Neural cell (in vitro differentiated cells): Measurements from ENCODE around the gene ARL3. TPM values are rescaled to one million over a fixed set of nuclear protein-coding genes. Genes with fewer than 3 reads are reported as not detected.

ENCODE experiments used
- H2AFZ ChIP-seq: fragments of 200-600, 300-800 bp; sonication (generic), shearing (Covaris generic); 2 replicates; pipeline ENCODE4 v1.6.0; 2014; ENCODE audit warnings: low read depth, mild to moderate bottlenecking, antibody characterized with exemption, low read length, moderate library complexity
- H3F3A ChIP-seq: fragments of 200-600 bp; shearing (Covaris generic); 2 replicates; pipeline ENCODE4 v1.6.1; 2016; ENCODE audit warnings: mild to moderate bottlenecking, moderate library complexity, mixed read lengths, antibody characterized with exemption, low read length; ENCODE audit not compliant: insufficient read depth, poor library complexity, severe bottlenecking
- H3K27ac ChIP-seq: fragments of 200-600, 300-800 bp; sonication (generic), shearing (Covaris generic); 2 replicates; pipeline ENCODE4 v1.5.1; 2014; ENCODE audit warnings: mild to moderate bottlenecking, low read length, moderate library complexity
- H3K27me3 ChIP-seq: fragments of 300-800, 200-600 bp; sonication (generic), shearing (Covaris generic); 2 replicates; pipeline ENCODE4 v1.6.0; 2014; ENCODE audit warnings: mild to moderate bottlenecking, low read depth, low read length, moderate library complexity; ENCODE audit not compliant: insufficient read depth
- H3K36me3 ChIP-seq: fragments of 300-800, 200-600 bp; sonication (generic), shearing (Covaris generic); 2 replicates; pipeline ENCODE4 v1.5.1; 2014; ENCODE audit warnings: mild to moderate bottlenecking, antibody characterized with exemption, low read length, moderate library complexity; ENCODE audit not compliant: insufficient read depth
- H3K4me2 ChIP-seq: fragments of 300-800, 200-600 bp; sonication (generic), shearing (Covaris generic); 2 replicates; pipeline ENCODE4 v1.6.0; 2014; ENCODE audit warnings: mild to moderate bottlenecking, low read length
- H3K4me3 ChIP-seq: fragments of 300-800, 200-600 bp; sonication (generic), shearing (Covaris generic); 2 replicates; pipeline ENCODE4 v1.5.1; 2014; ENCODE audit warnings: mild to moderate bottlenecking, low read length, moderate library complexity
- H3K79me2 ChIP-seq: fragments of 200-600 bp; shearing (Covaris generic); replicated peaks from 2 replicates; pipeline ENCODE4 v1.6.0; 2014; ENCODE audit warnings: mild to moderate bottlenecking, low read length, moderate library complexity; ENCODE audit not compliant: insufficient read depth
- H3K9ac ChIP-seq: fragments of 300-800, 200-600 bp; sonication (generic), shearing (Covaris generic); 2 replicates; pipeline ENCODE4 v1.6.1; 2016; ENCODE audit warnings: mild to moderate bottlenecking, low read length, mixed read lengths
- H3K9me2 ChIP-seq: fragments of 200-600 bp; shearing (Covaris generic); 2 replicates; pipeline ENCODE4 v1.6.1; 2016; ENCODE audit warnings: mild to moderate bottlenecking, low read length, mixed read lengths; ENCODE audit not compliant: insufficient read depth
- H3K9me3 ChIP-seq: fragments of 200-600, 300-800 bp; sonication (generic), shearing (Covaris generic); 2 replicates; pipeline ENCODE4 v1.6.1; 2016; ENCODE audit warnings: mild to moderate bottlenecking, mixed run types, low read length, moderate library complexity, mixed read lengths
- H4K20me1 ChIP-seq: fragments of 200-600 bp; shearing (Covaris generic); 2 replicates; pipeline ENCODE4 v1.6.1; 2016; ENCODE audit warnings: mild to moderate bottlenecking, mixed run types; ENCODE audit not compliant: insufficient read depth
- CTCF ChIP-seq: fragments of 450-650 bp; IDR thresholded peaks from 2 replicates; pipeline ENCODE4 v1.5.1; 2014; ENCODE audit warnings: antibody characterized with exemption, mild to moderate bottlenecking, moderate library complexity; ENCODE audit not compliant: poor library complexity, severe bottlenecking
- EP300 ChIP-seq: fragments of 450-650 bp; conservative IDR thresholded peaks from 2 replicates; pipeline ENCODE4 v1.6.1; 2014; ENCODE audit warnings: antibody characterized with exemption, mild to moderate bottlenecking, moderate library complexity; ENCODE audit not compliant: poor library complexity, severe bottlenecking
- EZH2 ChIP-seq: fragments of 200-600, 300-800 bp; shearing (Covaris generic), sonication (generic); IDR thresholded peaks from 2 replicates; pipeline ENCODE4 v1.6.1; 2014; ENCODE audit warnings: antibody characterized with exemption, low read length, borderline replicate concordance, mild to moderate bottlenecking; ENCODE audit not compliant: insufficient read depth, poor library complexity, severe bottlenecking
- MXI1 ChIP-seq: fragments of 450-650 bp; conservative IDR thresholded peaks from 2 replicates; pipeline ENCODE4 v1.6.1; 2014; ENCODE audit warnings: antibody characterized with exemption, mild to moderate bottlenecking; ENCODE audit not compliant: poor library complexity, severe bottlenecking
- POLR2AphosphoS5 ChIP-seq: IDR thresholded peaks from 2 replicates; pipeline ENCODE4 v1.6.1; 2012
- RAD21 ChIP-seq: fragments of 450-650 bp; conservative IDR thresholded peaks from 2 replicates; pipeline ENCODE4 v1.6.1; 2014; ENCODE audit warnings: antibody characterized with exemption, mild to moderate bottlenecking, moderate library complexity
- REST ChIP-seq: IDR thresholded peaks from 2 replicates; pipeline ENCODE4 v1.6.1; 2012; ENCODE audit warnings: borderline replicate concordance
- SMC3 ChIP-seq: fragments of 450-650 bp; conservative IDR thresholded peaks from 2 replicates; pipeline ENCODE4 v1.6.1; 2014; ENCODE audit warnings: antibody characterized with exemption, mild to moderate bottlenecking, moderate library complexity; ENCODE audit not compliant: poor library complexity
- TAF1 ChIP-seq: IDR thresholded peaks from 2 replicates; pipeline ENCODE4 v1.6.1; 2012; ENCODE audit warnings: low read depth
- polyA plus RNA-seq: library from polyadenylated mRNA; depleted of rRNA; stranded (reverse); fragments of >200 nt; gene quantifications from 2 replicates; pipeline ENCODE4 v1.2.3, GENCODE V29; 2014

The ARL3 gene
- polyA plus RNA-seq, 1 donor from 2014 or later, result 56.0 TPM

GRCh38 chr10:102629661-102630614 lies 84.3 kb downstream of the ARL3 start:
- no peak overlapping the region for H3K4me3 ChIP-seq
- H3K79me2 ChIP-seq, result no peaks in the 10 kb centered on the region
- H3K9ac ChIP-seq, result no peak overlapping the region
- H3K9me3 ChIP-seq, result no peaks in the 10 kb centered on the region
- no peak for TF ChIP-seq TAF1
- TF ChIP-seq CTCF, result no peak
- no peak for TF ChIP-seq SMC3
- no peak for TF ChIP-seq REST
- no peak for TF ChIP-seq POLR2AphosphoS5
- no peak for TF ChIP-seq MXI1
- TF ChIP-seq EP300, result no peak
- TF ChIP-seq EZH2, result no peak
- TF ChIP-seq RAD21, result no peak
- H3K36me3 ChIP-seq, result no peaks in the 10 kb centered on the region
- H3F3A ChIP-seq, result no peaks in the 10 kb centered on the region
- no peaks in the 10 kb centered on the region for H4K20me1 ChIP-seq
- H3K9me2 ChIP-seq, result no peaks in the 10 kb centered on the region
- H2AFZ ChIP-seq, result no peak overlapping the region
- H3K4me2 ChIP-seq, result no peak overlapping the region
- no peak overlapping the region for H3K27ac ChIP-seq
- H3K27me3 ChIP-seq, result no peaks in the 10 kb centered on the region

GRCh38 chr10:102628451-102628911 lies 85.7 kb downstream of the ARL3 start:
- Histone ChIP-seq H3K27ac (no peak overlapping the region), H3K9ac (no peak overlapping the region), H3K4me3 (no peak overlapping the region), H3K9me2 (no peaks in the 10 kb centered on the region), H2AFZ (no peak overlapping the region), H3K79me2 (no peaks in the 10 kb centered on the region), H3K36me3 (no peaks in the 10 kb centered on the region), H3F3A (no peaks in the 10 kb centered on the region), H4K20me1 (no peaks in the 10 kb centered on the region), H3K9me3 (no peaks in the 10 kb centered on the region), H3K27me3 (no peaks in the 10 kb centered on the region), H3K4me2 (no peak overlapping the region)
- TF ChIP-seq SMC3 (no peak), RAD21 (no peak), CTCF (no peak), POLR2AphosphoS5 (no peak), EZH2 (no peak), REST (no peak), MXI1 (no peak), EP300 (no peak), TAF1 (no peak)
